IMR-90 (cell line): ENCODE data around the gene AVPI1. TPM values are rescaled to one million over a fixed set of nuclear protein-coding genes. Genes with fewer than 3 reads are reported as not detected.

ENCODE experiments used
- ATAC-seq: fragments of 200-7000 bp; cut with Tn5 transposase; 2 replicates; pipeline ENCODE4 v1.9.1; 2020; ENCODE audit warnings: low read depth, mild to moderate bottlenecking, moderate library complexity
- BruUV-seq: library from RNA; stranded (reverse); fragments of 400-500 nt; replicated peaks from 2 replicates; lab custom pipeline; 2021; lab: Mats Ljungman, UMichigan
- CTCF ChIA-PET: fragments of 300-600 bp; formaldehyde crosslinking; extraction: SDS; loops from one replicate; lab custom pipeline; 2021; ENCODE audit warnings: antibody characterized with exemption; lab: Yijun Ruan, JAX
- POLR2A ChIA-PET: fragments of 300-600 bp; sonication (Branson Sonifier 250); formaldehyde crosslinking; loops from one replicate; lab custom pipeline; 2022; ENCODE audit warnings: antibody characterized with exemption; ENCODE audit not compliant: unreplicated experiment; lab: Charles Lee
- DNase-seq: peaks from one replicate; pipeline ENCODE4 v3.0.0; 2013
- H2AFZ ChIP-seq: replicated peaks from 2 replicates; pipeline ENCODE3; 2013; ENCODE audit warnings: low read length, mild to moderate bottlenecking; ENCODE audit not compliant: poor library complexity
- H2AK5ac ChIP-seq: 2 replicates; pipeline ENCODE4 v1.6.1; 2013; ENCODE audit warnings: low read depth, low read length, inconsistent platforms
- H2AK9ac ChIP-seq: replicated peaks from 2 replicates; pipeline ENCODE3; 2013; ENCODE audit warnings: mild to moderate bottlenecking, low read depth, low read length, moderate library complexity; ENCODE audit not compliant: poor library complexity
- H2BK120ac ChIP-seq: 2 replicates; pipeline ENCODE4 v1.6.1; 2013; ENCODE audit warnings: low read depth, low read length, inconsistent platforms
- H2BK15ac ChIP-seq: 3 replicates; pipeline ENCODE4 v1.6.1; 2013; ENCODE audit warnings: low read depth, low read length, inconsistent platforms
- H2BK20ac ChIP-seq: 2 replicates; pipeline ENCODE4 v1.6.1; 2013; ENCODE audit warnings: low read depth, mild to moderate bottlenecking, inconsistent platforms, low read length, moderate library complexity
- H2BK5ac ChIP-seq: 2 replicates; pipeline ENCODE4 v1.6.1; 2013; ENCODE audit warnings: mild to moderate bottlenecking, low read depth, low read length, inconsistent platforms; ENCODE audit not compliant: poor library complexity, severe bottlenecking
- H3K14ac ChIP-seq: replicated peaks from 2 replicates; pipeline ENCODE4 v1.6.1; 2013; ENCODE audit warnings: low read depth, low read length, inconsistent platforms
- H3K18ac ChIP-seq: 2 replicates; pipeline ENCODE4 v1.6.1; 2013; ENCODE audit warnings: low read depth, low read length, control low read depth
- H3K23ac ChIP-seq: 2 replicates; pipeline ENCODE4 v1.6.1; 2013; ENCODE audit warnings: low read depth, low read length, inconsistent platforms
- H3K27ac ChIP-seq: 2 replicates; pipeline ENCODE4 v1.5.1; 2013; ENCODE audit warnings: mild to moderate bottlenecking, control low read depth, low read length; ENCODE audit not compliant: insufficient read depth
- H3K27me3 ChIP-seq: 2 replicates; pipeline ENCODE4 v1.6.1; 2013; ENCODE audit warnings: low read length; ENCODE audit not compliant: control insufficient read depth, insufficient read depth
- H3K36me3 ChIP-seq: 2 replicates; pipeline ENCODE4 v1.6.1; 2013; ENCODE audit warnings: low read length, mixed read lengths; ENCODE audit not compliant: control insufficient read depth, insufficient read depth
- H3K4ac ChIP-seq: 2 replicates; pipeline ENCODE4 v1.6.1; 2013; ENCODE audit warnings: low read depth, low read length, inconsistent platforms
- H3K4me1 ChIP-seq: 2 replicates; pipeline ENCODE4 v1.6.1; 2013; ENCODE audit warnings: low read length, mixed read lengths; ENCODE audit not compliant: control insufficient read depth, insufficient read depth
- H3K4me2 ChIP-seq: 2 replicates; pipeline ENCODE4 v1.6.1; 2013; ENCODE audit warnings: low read depth, mild to moderate bottlenecking, control low read depth, low read length, moderate library complexity
- H3K4me3 ChIP-seq: 2 replicates; pipeline ENCODE4 v1.5.1; 2013; ENCODE audit warnings: low read depth, mild to moderate bottlenecking, control low read depth, low read length, moderate library complexity; ENCODE audit not compliant: insufficient read depth
- H3K56ac ChIP-seq: 2 replicates; pipeline ENCODE4 v1.6.1; 2013; ENCODE audit warnings: low read length, inconsistent platforms; ENCODE audit not compliant: insufficient read depth; ENCODE audit errors: extremely low read depth
- H3K79me1 ChIP-seq, 2 experiments: 2 replicates each; pipeline ENCODE4 v1.6.1; 2013; ENCODE audit warnings: low read length in 2 of 2, inconsistent platforms in 1 of 2, low read depth in 1 of 2
- H3K9ac ChIP-seq: 2 replicates; pipeline ENCODE4 v1.6.1; 2013; ENCODE audit warnings: low read depth, low read length, control low read depth
- H3K9me1 ChIP-seq: 2 replicates; pipeline ENCODE4 v1.6.1; 2013; ENCODE audit warnings: low read length, inconsistent platforms; ENCODE audit not compliant: insufficient read depth
- H3K9me3 ChIP-seq: 2 replicates; pipeline ENCODE4 v1.6.1; 2013; ENCODE audit warnings: low read length; ENCODE audit not compliant: control insufficient read depth, insufficient read depth
- H4K20me1 ChIP-seq: 2 replicates; pipeline ENCODE4 v1.6.1; 2013; ENCODE audit warnings: low read length, inconsistent platforms; ENCODE audit not compliant: insufficient read depth
- H4K5ac ChIP-seq: 2 replicates; pipeline ENCODE4 v1.6.1; 2013; ENCODE audit warnings: mild to moderate bottlenecking, low read depth, low read length, control low read depth
- H4K8ac ChIP-seq, 2 experiments: 2 replicates each; pipeline ENCODE4 v1.6.1; 2013; ENCODE audit warnings: low read depth in 2 of 2, low read length in 2 of 2, control low read depth in 1 of 2, inconsistent platforms in 1 of 2
- H4K91ac ChIP-seq: 2 replicates; pipeline ENCODE4 v1.6.1; 2013; ENCODE audit warnings: low read depth, low read length, inconsistent platforms; ENCODE audit not compliant: insufficient read depth
- CHD1 ChIP-seq: IDR thresholded peaks from 2 replicates; pipeline ENCODE4 v1.6.1; 2012; ENCODE audit warnings: low read depth, low read length, improper control_type of control experiment
- CTCF ChIP-seq: conservative IDR thresholded peaks from 2 replicates; pipeline ENCODE4 v1.5.1; 2012; ENCODE audit warnings: mild to moderate bottlenecking, low read depth, low read length, improper control_type of control experiment
- FOS ChIP-seq: fragments of 150-350 bp; IDR thresholded peaks from 2 replicates; pipeline ENCODE4 v1.6.1; 2016; ENCODE audit warnings: low read depth, low read length
- MAZ ChIP-seq: IDR thresholded peaks from 2 replicates; pipeline ENCODE4 v1.6.1; 2012; ENCODE audit warnings: low read depth, mild to moderate bottlenecking, low read length, improper control_type of control experiment, moderate library complexity, borderline replicate concordance
- MXI1 ChIP-seq: IDR thresholded peaks from 2 replicates; pipeline ENCODE4 v1.6.1; 2012; ENCODE audit warnings: low read depth, mild to moderate bottlenecking, low read length, moderate library complexity, borderline replicate concordance
- RAD21 ChIP-seq: IDR thresholded peaks from 2 replicates; pipeline ENCODE4 v1.6.1; 2012; ENCODE audit warnings: low read length, improper control_type of control experiment
- RFX5 ChIP-seq: IDR thresholded peaks from 2 replicates; pipeline ENCODE4 v1.8.0; 2012; ENCODE audit warnings: low read depth, mild to moderate bottlenecking, low read length, moderate library complexity
- SMC3 ChIP-seq: fragments of 150-350 bp; IDR thresholded peaks from 2 replicates; pipeline ENCODE4 v1.6.1; 2016; ENCODE audit warnings: low read depth, mild to moderate bottlenecking, antibody characterized with exemption, low read length, moderate library complexity
- USF2 ChIP-seq: fragments of 150-350 bp; IDR thresholded peaks from 2 replicates; pipeline ENCODE4 v1.6.1; 2017; ENCODE audit warnings: mild to moderate bottlenecking, antibody characterized with exemption, low read length, low read depth
- WGBS, 2 experiments: methylation state at CpG; one replicate each; pipeline versions ENCODE4 v1.1.5 to v1.1.7; 2013; ENCODE audit warnings: missing lambda C conversion rate in 2 of 2; ENCODE audit not compliant: insufficient read length in 1 of 2; ENCODE audit errors: extremely low coverage in 2 of 2; 5-methylcytosine and 5-hydroxymethylcytosine counted together
- dilution Hi-C: fragments of 300-500 bp; cut with HindIII; formaldehyde crosslinking; loops from one replicate; pipeline ENCODE4 v1.14.3; 2018; ENCODE audit warnings: low sequenced_read_pairs; ENCODE audit not compliant: unreplicated experiment
- in situ Hi-C: fragments of 300-500 bp; cut with MboI; formaldehyde crosslinking; loops from 3 replicates; pipeline ENCODE4 v1.14.3; 2019; ENCODE audit warnings: low sequenced_read_pairs, inconsistent platforms, mixed read lengths
- intact Hi-C: fragments of 100-400 bp; cut with micrococcal nuclease; formaldehyde crosslinking; loops from 2 replicates; pipeline ENCODE4 v1.10.0; 2022
- polyA plus RNA-seq, 3 experiments: library from polyadenylated mRNA; depleted of rRNA; stranded (reverse); fragments of >200 nt; gene quantifications; 2 replicates each; pipeline ENCODE4 v1.2.3, GENCODE V29; 2012; ENCODE audit warnings: low replicate concordance in 1 of 3
- total RNA-seq: library from RNA; depleted of rRNA; stranded (reverse); fragments of >200 nt; gene quantifications from 2 replicates; pipeline ENCODE4 v1.2.3, GENCODE V29; 2012

AVPI1 gene
- total and polyA plus RNA-seq, 2 of the 4 experiments (the other 2 are of a cell fraction) = 26.7 to 29.8 TPM

- peak; percentile 82 for ATAC-seq
- no peak overlapping the region for H3K56ac ChIP-seq
- no peak overlapping the region for H3K18ac ChIP-seq
- H2AK5ac ChIP-seq = peak overlapping the region; percentile 75; the same call in 1 of the 2 replicates
- H4K5ac ChIP-seq = no peak overlapping the region
- dilution Hi-C loops (no loop called here), intact Hi-C loops (loop anchor here (1.0 to 2.0 kb wide), 2 partner anchors 36 to 54 kb away; partner anchors contain the start of gene MARVELD1), in situ Hi-C loops (loop anchor here (5.0 kb wide), 1 partner anchor 55 kb away; no protein-coding TSS in a partner anchor)
- H3K9me3 ChIP-seq = no peaks in the 10 kb centered on the region
- peak overlapping the region; percentile 4 for H2BK5ac ChIP-seq
- H3K4ac ChIP-seq = no peak overlapping the region
- no peak overlapping the region for H3K4me2 ChIP-seq
- H2BK15ac ChIP-seq = no peak overlapping the region
- H3K36me3 ChIP-seq = peaks cover 63% of the 10 kb centered on the region
- no peak overlapping the region for H2BK120ac ChIP-seq
- H3K4me1 ChIP-seq = peaks cover 1% of the 10 kb centered on the region; the same call in 1 of the 2 replicates
- no peak overlapping the region for H4K91ac ChIP-seq
- H2AFZ ChIP-seq = no peak overlapping the region
- H4K20me1 ChIP-seq = peaks cover 31% of the 10 kb centered on the region
- H4K8ac ChIP-seq = no peak overlapping the region; a peak in 1 of 4 replicates
- BruUV-seq = no TSS peak
- WGBS, 2 experiments = 100% methylated on average over 1 of the region's 2 CpGs; no CpG with 5 or more reads in 1 of the 2 experiments
- H3K27ac ChIP-seq = no peak overlapping the region
- TF ChIP-seq CTCF (peak; percentile 80), MXI1 (no peak), FOS (no peak), RFX5 (no peak), USF2 (no peak), RAD21 (peak; percentile 85), MAZ (no peak), CHD1 (no peak), SMC3 (peak; percentile 81)
- H3K79me1 ChIP-seq = peaks cover 8 to 51% of the 10 kb centered on the region in 2 experiments
- H3K9ac ChIP-seq = no peak overlapping the region
- H3K4me3 ChIP-seq = no peak overlapping the region
- POLR2A ChIA-PET = interaction anchor here (1.3 kb wide), 1 partner anchor 10 kb away, joined by 3 read pairs; the partner anchor contains the start of gene AVPI1
- DNase-seq = peak; percentile 63
- CTCF ChIA-PET = interaction anchor here (0.5 to 1.3 kb wide), 9 partner anchors 9 to 102 kb away, joined by 3 to 4 read pairs (median 3); no protein-coding TSS in a partner anchor
- peaks cover 2% of the 10 kb centered on the region; the same call in 1 of the 2 replicates for H3K9me1 ChIP-seq
- no peaks in the 10 kb centered on the region for H3K27me3 ChIP-seq
- no peak overlapping the region for H3K23ac ChIP-seq
- no peak overlapping the region for H3K14ac ChIP-seq
- H2AK9ac ChIP-seq = peak overlapping the region; percentile 70
- no peak overlapping the region for H2BK20ac ChIP-seq
Measured at GRCh38 chr10:97676770-97677581, 10.1 kb downstream of the AVPI1 start.
